Keratinocyte (primary cell): ENCODE results near the gene CNTRL. TPM values are rescaled to one million over a fixed set of nuclear protein-coding genes. Genes with fewer than 3 reads are reported as not detected.

Experiments
- DNase-seq: peaks from one replicate; pipeline ENCODE4 v3.0.0-alpha.2; 2011; ENCODE audit warnings: low read depth, missing footprints, low spot score
- FAIRE-seq: peaks from 2 replicates; lab custom pipeline; 2011; peaks lifted over from hg19 to GRCh38; lab: Jason Lieb, UNC
- H2AFZ ChIP-seq: 2 replicates; pipeline ENCODE4 v1.6.0; 2012; ENCODE audit warnings: low read length, control low read depth, inconsistent platforms; ENCODE audit not compliant: control insufficient read depth
- H3K27ac ChIP-seq: 2 replicates; pipeline ENCODE4 v1.5.1; 2011; ENCODE audit warnings: low read length; ENCODE audit not compliant: control insufficient read depth, insufficient read depth
- H3K27me3 ChIP-seq: 3 replicates; pipeline ENCODE4 v1.6.0; 2011; ENCODE audit warnings: low read length; ENCODE audit not compliant: control insufficient read depth, insufficient read depth; ENCODE audit errors: extremely low read depth
- H3K36me3 ChIP-seq, 2 experiments: 2 replicates in 1 of 2; 3 replicates in 1 of 2; pipeline ENCODE4 v1.5.1; 2011; ENCODE audit warnings: low read length in 2 of 2, mild to moderate bottlenecking in 1 of 2; ENCODE audit not compliant: control insufficient read depth in 2 of 2, insufficient read depth in 2 of 2; ENCODE audit errors: extremely low read depth in 1 of 2
- H3K4me1 ChIP-seq: 3 replicates; pipeline ENCODE4 v1.5.1; 2011; ENCODE audit warnings: low read length; ENCODE audit not compliant: control insufficient read depth, insufficient read depth; ENCODE audit errors: extremely low read depth
- H3K4me2 ChIP-seq: 3 replicates; pipeline ENCODE4 v1.6.0; 2011; ENCODE audit warnings: low read depth, low read length; ENCODE audit not compliant: control insufficient read depth, insufficient read depth; ENCODE audit errors: extremely low read depth
- H3K4me3 ChIP-seq, 3 experiments: fragments of 200-600 bp in 1 of 3; sonication (generic) in 1 of 3; 2 replicates in 2 of 3; 3 replicates in 1 of 3; pipeline ENCODE4 v1.5.1; 2011 to 2016; ENCODE audit warnings: low read length in 3 of 3, mild to moderate bottlenecking in 3 of 3, control low read depth in 2 of 3, inconsistent platforms in 1 of 3, low read depth in 1 of 3, mixed read lengths in 1 of 3, mixed run types in 1 of 3, moderate library complexity in 1 of 3; ENCODE audit not compliant: control insufficient read depth in 2 of 3, insufficient read depth in 2 of 3; ENCODE audit errors: extremely low read depth in 1 of 3
- H3K79me2 ChIP-seq: 2 replicates; pipeline ENCODE4 v1.6.0; 2012; ENCODE audit warnings: low read length; ENCODE audit not compliant: control insufficient read depth, insufficient read depth
- H3K9ac ChIP-seq: 3 replicates; pipeline ENCODE4 v1.6.0; 2011; ENCODE audit warnings: low read length; ENCODE audit not compliant: control insufficient read depth, insufficient read depth; ENCODE audit errors: extremely low read depth
- H3K9me1 ChIP-seq: 3 replicates; pipeline ENCODE4 v1.6.0; 2011; ENCODE audit warnings: low read length; ENCODE audit not compliant: control insufficient read depth, insufficient read depth; ENCODE audit errors: extremely low read depth
- H3K9me3 ChIP-seq: 2 replicates; pipeline ENCODE4 v1.5.1; 2012; ENCODE audit warnings: low read depth, low read length; ENCODE audit not compliant: control insufficient read depth
- H4K20me1 ChIP-seq: 3 replicates; pipeline ENCODE4 v1.6.0; 2011; ENCODE audit warnings: low read length; ENCODE audit not compliant: control insufficient read depth, insufficient read depth; ENCODE audit errors: extremely low read depth
- CTCF ChIP-seq, 3 experiments: IDR thresholded peaks in 1 of 3; conservative IDR thresholded peaks in 1 of 3; optimal IDR thresholded peaks in 1 of 3; 2 replicates in 2 of 3; 3 replicates in 1 of 3; pipeline versions ENCODE3 to v1.5.1; 2011; ENCODE audit warnings: low read length in 3 of 3, mild to moderate bottlenecking in 3 of 3, moderate library complexity in 2 of 3, control low read depth in 1 of 3, inconsistent platforms in 1 of 3; ENCODE audit not compliant: insufficient read depth in 2 of 3; ENCODE audit errors: extremely low read depth in 1 of 3
- EZH2 ChIP-seq: IDR thresholded peaks from one replicate; pipeline ENCODE4 v1.6.1; 2012; ENCODE audit warnings: inconsistent platforms, mild to moderate bottlenecking, low read length, moderate library complexity
- dilution Hi-C: fragments of 300-500 bp; cut with MboI; formaldehyde crosslinking; loops from one replicate; pipeline ENCODE4 v1.7.0; 2020; ENCODE audit warnings: low sequenced_read_pairs; ENCODE audit not compliant: extremely low pct_ligation_motif_present
- polyA plus RNA-seq, 5 experiments: library from polyadenylated mRNA; depleted of rRNA in 3 of 5; stranded (reverse) in 3 of 5; stranded (forward) in 1 of 5; unstranded in 1 of 5; fragments of >200 nt; gene quantifications; 1 replicate in 1 of 5; 2 replicates in 3 of 5; 3 replicates in 1 of 5; pipeline versions ENCODE4 v1.2.1 to v1.2.3, GENCODE V29; 2011 to 2012; ENCODE audit warnings: missing spikeins in 2 of 5, low read depth in 1 of 5, low replicate concordance in 1 of 5

CNTRL gene
- polyA plus RNA-seq, 1 donor (not counting 4 experiments of a cell fraction or from before 2014, with no cell fraction given), result 5.3 TPM

GRCh38 chr9:121172726-121173487 is 98.2 kb downstream of the CNTRL start:
- no peak for DNase-seq
- dilution Hi-C loops, result no loop called here
- TF ChIP-seq CTCF (optimal IDR thresholded peaks at IDR 0.05 in 1 of 3, IDR thresholded peaks at IDR 0.05 in 1 of 3, conservative IDR thresholded peaks at IDR 0.05 in 1 of 3; ENCODE audit: extremely low read depth in 1 of 3, insufficient read depth in 2 of 3, low read length in 3 of 3) (no peak), EZH2 (no peak)
- no peaks in the 10 kb centered on the region for H3K4me1 ChIP-seq
- no peaks in the 10 kb centered on the region for H3K79me2 ChIP-seq
- no peaks in the 10 kb centered on the region for H4K20me1 ChIP-seq
- no peaks in the 10 kb centered on the region for H3K9me1 ChIP-seq
- H3K9me3 ChIP-seq, result no peaks in the 10 kb centered on the region
- no peak overlapping the region for H3K4me2 ChIP-seq
- H3K36me3 ChIP-seq, result peaks cover 3 to 31% of the 10 kb centered on the region in 2 experiments
- no peaks in the 10 kb centered on the region for H3K27me3 ChIP-seq
- no peak overlapping the region for H3K9ac ChIP-seq
- no peak overlapping the region for H3K4me3 ChIP-seq
- H2AFZ ChIP-seq, result no peak overlapping the region
- no peak overlapping the region for H3K27ac ChIP-seq
- FAIRE-seq, result no peak

- DNase-seq, result no peak
- Histone ChIP-seq H3K9ac (no peak overlapping the region), H3K79me2 (no peaks in the 10 kb centered on the region), H3K4me2 (no peak overlapping the region), H3K4me1 (no peaks in the 10 kb centered on the region), H3K27me3 (no peaks in the 10 kb centered on the region), H2AFZ (no peak overlapping the region), H3K4me3 (no peak overlapping the region), H3K9me3 (no peaks in the 10 kb centered on the region), H4K20me1 (no peaks in the 10 kb centered on the region), H3K9me1 (no peaks in the 10 kb centered on the region), H3K27ac (no peak overlapping the region), H3K36me3 (peaks cover 3 to 29% of the 10 kb centered on the region in 2 experiments)
- TF ChIP-seq EZH2 (no peak), CTCF (optimal IDR thresholded peaks at IDR 0.05 in 1 of 3, IDR thresholded peaks at IDR 0.05 in 1 of 3, conservative IDR thresholded peaks at IDR 0.05 in 1 of 3; ENCODE audit: extremely low read depth in 1 of 3, insufficient read depth in 2 of 3, low read length in 3 of 3) (no peak)
- dilution Hi-C loops, result no loop called here
- FAIRE-seq, result no peak
Observed at GRCh38 chr9:121173501-121173900, 98.7 kb downstream of the CNTRL start.
